Liver (tissue), 9 donors: ENCODE measurements around the gene ZDHHC8. TPM values are rescaled to one million over a fixed set of nuclear protein-coding genes. Genes with fewer than 3 reads are reported as not detected.

Experiments
- DNase-seq: peaks from one replicate; pipeline ENCODE4 v3.0.0-alpha.2; 2017; ENCODE audit warnings: low spot score
- H3K27ac ChIP-seq, 2 donors: one replicate each; pipeline ENCODE4 v1.7.0; 2013; ENCODE audit warnings: inconsistent platforms in 2 of 2, low read length in 2 of 2, control low read depth in 1 of 2, low read depth in 1 of 2, mild to moderate bottlenecking in 1 of 2
- H3K27me3 ChIP-seq, 4 donors: one replicate each; pipeline versions ENCODE4 v1.6.1 to v1.7.0; 2013; ENCODE audit warnings: low read length in 3 of 4, inconsistent platforms in 1 of 4, mild to moderate bottlenecking in 1 of 4, moderate library complexity in 1 of 4; ENCODE audit not compliant: control insufficient read depth in 4 of 4, insufficient read depth in 4 of 4
- H3K36me3 ChIP-seq, 4 donors: one replicate each; pipeline versions ENCODE4 v1.6.1 to v1.7.0; 2013; ENCODE audit warnings: low read length in 3 of 4, mild to moderate bottlenecking in 3 of 4, low read depth in 1 of 4, moderate library complexity in 1 of 4; ENCODE audit not compliant: control insufficient read depth in 4 of 4, insufficient read depth in 3 of 4
- H3K4me1 ChIP-seq, 4 donors: one replicate each; pipeline versions ENCODE4 v1.6.1 to v1.7.0; 2013; ENCODE audit warnings: low read length in 3 of 4, mild to moderate bottlenecking in 3 of 4, moderate library complexity in 1 of 4; ENCODE audit not compliant: control insufficient read depth in 4 of 4, insufficient read depth in 4 of 4
- H3K4me3 ChIP-seq, 3 donors: one replicate each; pipeline versions ENCODE4 v1.6.1 to v1.7.0; 2013; ENCODE audit warnings: low read length in 3 of 3, control low read depth in 1 of 3, low read depth in 1 of 3, mild to moderate bottlenecking in 1 of 3
- H3K9ac ChIP-seq, 2 donors: one replicate each; pipeline ENCODE4 v1.7.0; 2013; ENCODE audit warnings: low read length in 2 of 2, mild to moderate bottlenecking in 2 of 2, moderate library complexity in 2 of 2, control low read depth in 1 of 2, low read depth in 1 of 2
- H3K9me3 ChIP-seq, 4 donors: one replicate each; pipeline versions ENCODE4 v1.6.1 to v1.7.0; 2013; ENCODE audit warnings: low read length in 3 of 4; ENCODE audit not compliant: control insufficient read depth in 4 of 4
- ATF3 ChIP-seq: IDR thresholded peaks from 2 replicates; pipeline ENCODE4 v1.6.1; 2016; ENCODE audit warnings: antibody characterized with exemption
- CTCF ChIP-seq: fragments of 150-350 bp; IDR thresholded peaks from 2 replicates; pipeline ENCODE4 v1.5.1; 2017; ENCODE audit warnings: improper control_type of control experiment, low read depth, low read length; ENCODE audit not compliant: missing input control
- EGR1 ChIP-seq, 2 donors: IDR thresholded peaks; 2 replicates each; pipeline ENCODE4 v1.6.1; 2016 to 2018; ENCODE audit warnings: antibody characterized with exemption in 2 of 2, low read depth in 2 of 2
- FOXA1 ChIP-seq: IDR thresholded peaks from 2 replicates; pipeline ENCODE4 v1.6.1; 2016; ENCODE audit warnings: antibody characterized with exemption
- FOXA2 ChIP-seq: IDR thresholded peaks from 2 replicates; pipeline ENCODE4 v1.6.1; 2016; ENCODE audit warnings: antibody characterized with exemption
- GABPA ChIP-seq, 2 donors: IDR thresholded peaks in 1 of 2; conservative IDR thresholded peaks in 1 of 2; 2 replicates each; pipeline ENCODE4 v1.6.1; 2016; ENCODE audit warnings: antibody characterized with exemption in 2 of 2, mild to moderate bottlenecking in 1 of 2, moderate library complexity in 1 of 2
- HNF4A ChIP-seq, 2 donors: conservative IDR thresholded peaks; 2 replicates each; pipeline ENCODE4 v1.6.1; 2016; ENCODE audit warnings: antibody characterized with exemption in 2 of 2, mild to moderate bottlenecking in 2 of 2
- HNF4G ChIP-seq: IDR thresholded peaks from 2 replicates; pipeline ENCODE4 v1.6.1; 2016; ENCODE audit warnings: antibody characterized with exemption
- JUND ChIP-seq, 2 donors: IDR thresholded peaks; 2 replicates each; pipeline ENCODE4 v1.6.1; 2016; ENCODE audit warnings: antibody characterized with exemption in 2 of 2
- MAX ChIP-seq: IDR thresholded peaks from 2 replicates; pipeline ENCODE4 v1.6.1; 2016; ENCODE audit warnings: antibody characterized with exemption
- NR2F2 ChIP-seq: IDR thresholded peaks from 2 replicates; pipeline ENCODE4 v1.6.1; 2016; ENCODE audit warnings: antibody characterized with exemption
- RAD21 ChIP-seq, 2 donors: IDR thresholded peaks; 2 replicates each; pipeline ENCODE4 v1.6.1; 2016; ENCODE audit warnings: antibody characterized with exemption in 2 of 2, mild to moderate bottlenecking in 2 of 2
- REST ChIP-seq: IDR thresholded peaks from 2 replicates; pipeline ENCODE4 v1.6.1; 2016; ENCODE audit warnings: antibody characterized with exemption, mild to moderate bottlenecking
- RXRA ChIP-seq, 2 donors: IDR thresholded peaks; 2 replicates each; pipeline ENCODE4 v1.6.1; 2017 to 2018; ENCODE audit warnings: antibody characterized with exemption in 2 of 2, mild to moderate bottlenecking in 1 of 2
- SP1 ChIP-seq: IDR thresholded peaks from 2 replicates; pipeline ENCODE4 v1.6.1; 2018; ENCODE audit warnings: antibody characterized with exemption, mild to moderate bottlenecking
- TAF1 ChIP-seq: conservative IDR thresholded peaks from 2 replicates; pipeline ENCODE4 v1.6.1; 2016; ENCODE audit warnings: antibody characterized with exemption, mild to moderate bottlenecking
- YY1 ChIP-seq: IDR thresholded peaks from 2 replicates; pipeline ENCODE4 v1.6.1; 2016; ENCODE audit warnings: antibody characterized with exemption, mild to moderate bottlenecking
- ZBTB33 ChIP-seq: IDR thresholded peaks from 2 replicates; pipeline ENCODE4 v1.6.1; 2016; ENCODE audit warnings: antibody characterized with exemption
- WGBS: extraction: QIAGEN DNeasy Blood & Tissue Kit; methylation state at CpG from one replicate; pipeline ENCODE4 v1.1.7; 2013; 5-methylcytosine and 5-hydroxymethylcytosine counted together
- polyA plus RNA-seq, 2 donors: library from polyadenylated mRNA; stranded (reverse) in 1 of 2; unstranded in 1 of 2; fragments of 200-250 nt in 1 of 2; fragments of >200 nt in 1 of 2; fragmentation: Nextera tagmentation in 1 of 2; extraction: Ambion mirVana in 1 of 2; gene quantifications; one replicate each; pipeline versions ENCODE4 v1.2.1 to v1.2.3, GENCODE V29; 2013 to 2015
- total RNA-seq, 2 donors: library from RNA; depleted of rRNA; stranded (reverse); fragments of >200 nt; gene quantifications; one replicate each; pipeline ENCODE4 v1.2.3, GENCODE V29; 2014
- donor health status: healthy.
- donor health status: healthy.
- donor health status: healthy.
- donor health status: healthy.
- donor health status: healthy.

ZDHHC8 gene
- total and polyA plus RNA-seq, 4 donors: 2.9 to 11.8 (median 6.8) TPM

- Histone ChIP-seq H3K27me3 (no peaks in the 10 kb centered on the region), H3K9me3 (no peaks in the 10 kb centered on the region), H3K9ac (no peak overlapping the region), H3K36me3 (peaks cover 0 to 9% (median 0%) of the 10 kb centered on the region in 4 donors), H3K27ac (no peak overlapping the region), H3K4me1 (no peaks in the 10 kb centered on the region), H3K4me3 (no peak overlapping the region)
- no peak for DNase-seq
- TF ChIP-seq RAD21 (IDR thresholded peaks at IDR 0.05) (no peak), CTCF (no peak), JUND (IDR thresholded peaks at IDR 0.05) (no peak), HNF4G (no peak), REST (no peak), TAF1 (no peak), SP1 (no peak), ATF3 (no peak), FOXA2 (no peak), MAX (no peak), NR2F2 (no peak), GABPA (IDR thresholded peaks at IDR 0.05 in 1 of 2, conservative IDR thresholded peaks at IDR 0.05 in 1 of 2) (no peak), YY1 (no peak), ZBTB33 (no peak), HNF4A (conservative IDR thresholded peaks at IDR 0.05) (no peak), FOXA1 (no peak), RXRA (IDR thresholded peaks at IDR 0.05) (no peak), EGR1 (IDR thresholded peaks at IDR 0.05; ENCODE audit: low read depth in 2 of 2) (no peak)
- WGBS: 93% methylated on average over 22 of the region's 22 CpGs
These were observed 13.7 kb downstream of the ZDHHC8 start for GRCh38 chr22:20145206-20145831.
